ENCODE data around the gene SPINT2.

Gene SPINT2

DNA sequence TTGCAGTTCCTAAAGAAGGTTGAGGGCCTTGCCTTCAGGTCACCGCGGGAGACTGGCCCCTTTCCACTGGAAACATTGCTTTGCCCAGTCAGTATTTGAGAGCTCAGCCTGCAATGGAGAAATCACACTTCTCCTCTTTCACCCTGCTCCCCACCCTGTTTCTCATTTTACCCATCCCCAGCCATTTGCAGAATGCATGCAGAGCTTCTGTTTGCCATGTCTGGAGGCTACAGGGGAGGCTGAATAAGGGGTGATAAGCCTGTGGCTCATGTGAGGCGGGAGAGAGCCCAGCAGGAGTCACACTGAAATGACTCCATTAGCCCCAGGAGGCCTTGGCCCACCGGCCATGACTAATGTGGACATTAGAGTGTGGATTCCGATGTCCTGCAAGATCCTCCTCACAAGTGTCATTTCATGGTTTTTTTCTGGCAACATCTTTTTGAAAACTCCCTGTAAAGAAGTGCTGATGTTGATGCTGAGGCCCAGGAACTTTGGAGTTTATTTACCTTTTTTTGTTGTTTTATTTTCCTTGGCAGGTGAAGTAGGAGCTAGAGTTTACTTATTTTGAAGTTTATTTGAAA lies 6.3 kb downstream of the SPINT2 start:
- no peak for DNase-seq

DNA sequence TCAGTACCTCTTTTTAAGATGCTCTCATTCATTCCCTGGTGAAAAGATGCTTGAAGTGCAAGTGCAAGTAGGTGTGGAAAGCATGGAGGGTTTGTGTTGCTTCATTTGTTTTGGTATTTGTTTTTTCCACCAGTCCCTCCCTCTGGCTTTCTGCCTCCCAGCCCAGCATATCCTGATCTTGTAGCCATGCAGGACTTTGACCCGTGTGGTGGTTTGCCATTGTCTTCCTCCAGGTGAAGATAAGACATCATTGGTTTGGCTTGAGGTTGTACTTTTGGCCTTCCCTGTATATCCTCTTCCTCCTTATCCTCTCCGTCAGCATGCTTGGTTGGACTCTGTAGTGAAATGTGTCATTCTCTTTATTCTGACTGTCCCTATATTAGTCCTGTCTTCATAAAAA lies 9.1 kb downstream of the SPINT2 start:
- no peak for DNase-seq

DNA sequence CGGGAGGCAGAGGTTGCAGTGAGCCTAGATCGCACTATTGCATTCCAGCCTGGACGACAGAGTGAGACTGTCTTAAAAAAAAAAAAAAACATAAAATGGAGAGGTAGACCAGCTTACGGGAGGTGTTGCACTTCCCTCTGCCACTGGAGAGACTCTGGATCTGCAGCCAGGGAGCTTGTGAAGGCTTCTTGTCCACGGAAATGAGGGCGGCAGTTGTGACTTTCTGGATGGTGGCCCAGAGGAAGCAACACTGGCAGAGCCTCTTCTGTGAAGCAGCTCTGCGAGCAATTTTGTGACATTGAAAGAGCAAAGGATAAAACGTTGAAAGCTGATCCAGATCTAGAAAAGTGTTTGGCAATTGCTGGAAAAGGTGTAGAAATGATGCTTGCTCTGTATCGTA lies 10.4 kb downstream of the SPINT2 start:
- no peak for DNase-seq

DNA sequence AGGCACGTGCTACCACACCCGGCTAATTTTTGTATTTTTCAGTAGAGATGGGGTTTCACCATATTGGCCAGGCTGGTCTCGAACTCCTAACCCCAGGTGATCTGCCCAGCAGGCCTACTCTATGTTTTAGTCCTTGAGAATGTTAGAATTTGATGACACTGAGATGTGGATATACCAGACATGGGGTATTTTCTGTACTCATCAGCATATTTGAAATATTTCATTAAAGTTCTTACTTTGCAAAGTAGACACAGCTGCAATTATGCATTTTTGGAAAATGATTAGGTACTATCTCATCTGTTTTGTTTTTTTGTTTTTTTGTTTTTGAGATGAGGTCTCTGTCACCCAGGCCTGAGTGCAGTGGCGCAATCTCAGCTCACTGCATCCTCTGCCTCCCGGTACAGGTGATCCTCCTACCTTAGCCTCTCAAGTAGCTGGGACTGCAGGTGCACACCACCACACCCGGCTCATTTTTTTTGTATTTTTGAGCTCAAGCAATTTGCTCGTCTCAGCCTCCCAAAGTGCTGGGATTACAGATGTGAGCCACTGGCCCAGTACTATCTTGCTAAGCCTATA lies 12.7 kb downstream of the SPINT2 start:
- DNase-seq: no peak

DNA sequence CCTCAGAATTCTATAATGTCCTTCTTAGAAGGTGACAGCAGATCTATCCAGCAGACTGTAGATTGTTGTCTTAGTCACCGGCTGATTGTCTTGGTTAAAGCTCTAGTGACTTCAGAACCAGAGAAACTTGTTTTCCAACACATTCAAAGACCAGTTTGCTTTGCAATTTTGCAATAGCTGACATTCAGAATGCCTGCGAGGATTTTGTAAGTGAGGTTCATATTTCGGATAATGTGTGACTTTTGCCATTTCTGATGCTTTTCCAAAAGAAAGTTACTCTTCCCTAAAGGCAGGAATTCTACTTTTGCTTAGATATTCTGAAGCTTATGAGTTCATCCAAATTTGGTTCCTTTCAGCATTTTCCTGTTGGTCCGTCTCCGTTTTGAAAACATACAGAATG lies 13.2 kb downstream of the SPINT2 start:
- no peak for DNase-seq

DNA sequence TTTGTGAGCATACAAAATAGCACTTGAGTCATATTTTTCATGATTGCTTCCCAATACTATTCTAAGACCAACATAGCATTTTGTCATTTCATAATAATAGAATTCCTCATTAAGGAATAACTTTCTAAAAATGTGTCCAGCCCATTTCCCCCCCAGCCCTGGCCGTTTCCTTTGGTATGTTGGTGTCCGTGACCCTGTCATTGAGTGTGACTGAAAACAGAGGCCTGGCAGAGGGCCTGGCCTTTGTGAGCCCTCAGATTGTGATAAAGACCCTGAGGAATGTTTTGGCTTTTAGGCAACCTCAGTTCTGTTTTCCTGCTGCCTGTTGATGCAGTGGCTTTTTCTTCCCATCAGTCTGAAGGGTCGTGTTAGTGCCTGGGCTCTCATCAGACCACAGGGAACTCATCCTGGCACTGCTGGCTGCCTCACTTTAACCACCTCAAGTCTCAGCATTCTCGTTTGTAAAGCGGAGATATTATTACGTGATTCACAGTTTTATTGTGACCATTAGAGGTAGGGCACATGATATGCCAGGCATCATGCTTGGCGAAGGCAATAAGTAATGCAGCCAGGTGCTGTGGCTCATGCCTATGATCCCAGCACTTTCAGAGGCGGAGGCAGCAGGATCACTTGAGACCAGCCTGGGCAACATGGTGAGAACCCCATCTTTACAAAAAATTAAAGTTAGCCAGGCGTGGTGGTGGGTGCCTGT lies 13.8 kb downstream of the SPINT2 start:
- no peak for DNase-seq

DNA sequence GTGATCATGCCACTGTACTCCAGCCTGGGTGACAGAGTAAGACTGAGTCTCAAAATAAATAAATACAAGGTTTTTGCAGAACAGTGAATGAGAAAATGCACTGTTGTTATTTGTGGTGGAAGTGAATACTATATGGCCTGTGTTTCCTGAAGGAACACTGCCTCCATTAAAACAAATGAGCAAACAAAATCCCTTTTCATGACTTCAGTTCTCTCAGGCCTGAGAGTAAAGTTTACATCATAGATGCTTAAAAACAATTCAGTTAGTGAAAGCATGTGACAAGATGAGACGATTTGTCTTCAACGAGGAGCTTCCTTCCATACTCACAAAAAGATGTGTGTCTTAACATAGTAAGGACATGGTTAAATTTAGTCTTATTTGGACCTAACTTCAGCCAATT lies 14.4 kb downstream of the SPINT2 start:
- DNase-seq: no peak

DNA sequence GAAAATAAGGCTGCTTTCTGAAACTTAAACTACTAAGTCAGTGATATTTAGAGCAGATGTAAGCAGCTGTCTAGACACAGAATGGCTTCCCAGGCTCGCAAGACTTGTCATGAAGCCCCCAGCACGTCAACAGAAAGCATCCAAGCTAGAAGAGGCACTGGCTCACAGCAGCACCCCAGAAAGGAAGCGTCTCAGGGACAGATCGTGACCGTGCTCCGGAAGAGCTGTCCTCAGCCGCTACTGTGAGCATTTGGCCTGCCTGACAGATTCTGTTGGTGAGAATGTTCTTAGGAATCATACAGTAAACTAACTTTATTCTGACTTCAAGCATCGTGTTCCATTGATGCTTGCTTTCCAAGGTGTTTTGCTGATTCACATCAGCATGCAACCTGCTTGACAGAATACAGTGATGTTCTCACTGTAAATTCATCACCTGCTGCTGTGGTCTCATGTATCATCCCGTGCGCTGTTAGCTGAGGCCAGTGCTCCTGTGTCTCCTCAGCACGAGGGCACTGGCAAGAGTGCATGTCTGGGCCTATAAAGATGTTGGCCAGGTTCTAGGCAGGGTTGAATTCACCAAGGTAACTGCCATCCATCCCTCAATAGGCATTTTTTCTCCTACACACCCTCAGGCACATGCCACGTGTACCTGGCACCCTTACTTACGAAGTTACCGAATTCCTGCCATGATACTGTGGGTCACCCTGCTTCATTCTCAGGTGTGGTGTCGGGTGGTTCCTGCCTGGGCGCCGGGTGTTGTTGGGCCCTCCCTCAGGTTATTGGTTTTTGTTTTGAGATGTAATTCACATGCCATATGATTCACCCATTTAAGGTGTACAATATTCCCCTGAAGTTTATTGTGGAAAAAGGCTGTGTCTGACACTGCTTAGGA lies 15.9 kb downstream of the SPINT2 start:
- no peak for DNase-seq

DNA sequence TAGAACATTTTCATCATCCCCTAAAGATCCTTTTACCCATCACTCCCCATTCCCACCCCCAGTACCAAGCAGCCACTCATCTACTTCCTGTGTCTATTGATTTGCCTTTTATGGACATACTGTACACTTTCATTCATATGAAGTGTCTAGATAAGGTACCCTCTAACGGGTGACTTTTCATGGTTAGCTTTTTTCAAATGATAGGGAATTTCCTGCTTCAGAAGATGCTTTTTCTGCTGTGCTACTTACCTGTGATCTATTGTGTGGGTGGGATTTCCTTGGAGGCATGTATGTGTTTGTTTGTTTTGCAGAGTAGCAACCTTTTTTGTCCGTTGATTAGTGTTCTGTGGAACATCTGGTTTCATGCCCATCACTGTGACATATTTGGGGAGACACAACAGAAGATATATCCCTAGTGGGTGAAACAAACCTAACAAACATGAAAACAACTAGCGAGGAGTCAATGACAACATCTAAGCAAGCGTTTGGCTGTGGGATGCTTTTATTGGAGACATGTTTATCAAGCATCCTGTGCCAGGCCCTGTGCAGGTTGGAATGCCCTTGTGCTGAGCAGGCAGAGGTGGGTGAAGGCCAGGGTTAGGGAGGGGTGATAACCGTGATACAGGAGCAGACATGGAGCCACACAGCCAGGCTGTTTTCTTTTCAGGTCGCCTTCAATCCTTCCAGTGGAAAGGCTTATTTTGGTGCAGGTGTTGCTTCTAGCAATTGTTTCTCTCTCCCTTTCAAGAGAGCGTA lies 17.6 kb downstream of the SPINT2 start:
- DNase-seq: no peak

DNA sequence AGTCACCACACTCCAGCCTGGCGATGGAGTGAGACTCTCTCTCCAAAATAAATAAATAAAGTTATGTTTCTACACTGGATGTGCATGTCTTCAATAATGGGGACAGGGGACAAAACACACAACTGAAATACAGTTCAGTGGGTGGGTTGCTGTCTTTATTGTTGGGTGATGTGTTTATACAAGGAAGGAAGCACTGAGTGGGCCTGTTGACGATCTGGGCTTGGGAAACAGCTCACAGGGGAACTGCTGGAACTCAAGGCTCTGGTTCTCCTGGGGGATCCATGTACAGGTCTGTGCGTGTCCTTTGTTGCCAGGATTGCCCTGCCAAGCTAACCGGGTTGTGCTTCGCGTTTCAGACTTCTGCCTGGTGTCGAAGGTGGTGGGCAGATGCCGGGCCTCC lies 18.9 kb downstream of the SPINT2 start:
- no peak for DNase-seq

DNA sequence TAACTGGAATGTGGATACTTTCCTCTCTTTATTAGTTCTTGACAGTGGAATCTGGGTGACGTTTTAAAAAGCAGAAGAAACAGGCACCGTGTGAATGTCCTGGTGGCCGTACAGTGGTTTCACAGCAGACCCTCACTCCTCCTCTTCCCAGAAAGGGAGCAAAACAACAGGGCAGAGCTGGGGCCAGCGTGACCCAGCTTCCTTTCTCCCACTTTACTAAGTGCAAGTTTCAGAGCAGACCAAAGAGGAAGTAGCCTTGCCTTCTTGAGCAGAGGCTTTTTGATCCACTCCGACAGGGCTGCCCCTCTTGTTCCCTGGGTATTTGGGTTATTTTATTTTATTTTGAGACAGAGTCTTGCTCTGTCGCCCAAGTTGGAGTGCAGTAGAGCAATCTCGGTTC lies 20.0 kb downstream of the SPINT2 start:
- no peak for DNase-seq

DNA sequence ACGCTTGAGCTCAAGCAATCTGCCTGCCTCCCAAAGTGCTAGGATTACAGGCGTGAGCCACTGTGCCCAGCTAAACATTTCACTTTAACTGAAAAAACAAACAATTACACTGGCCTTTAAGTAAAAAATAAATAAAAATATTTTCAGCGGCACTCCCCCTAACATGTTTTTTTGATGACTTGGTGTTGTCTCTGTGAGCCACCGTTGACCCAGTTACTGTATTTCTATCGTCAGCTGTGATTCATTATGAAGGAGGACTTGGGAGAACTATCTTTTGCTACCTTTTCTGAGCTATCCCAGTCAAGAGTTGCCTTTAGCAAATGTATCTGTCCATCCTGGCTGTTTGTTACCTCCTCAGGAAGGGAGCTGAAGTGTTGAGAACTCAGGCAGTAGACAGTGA lies 21.2 kb downstream of the SPINT2 start:
- DNase-seq: no peak

DNA sequence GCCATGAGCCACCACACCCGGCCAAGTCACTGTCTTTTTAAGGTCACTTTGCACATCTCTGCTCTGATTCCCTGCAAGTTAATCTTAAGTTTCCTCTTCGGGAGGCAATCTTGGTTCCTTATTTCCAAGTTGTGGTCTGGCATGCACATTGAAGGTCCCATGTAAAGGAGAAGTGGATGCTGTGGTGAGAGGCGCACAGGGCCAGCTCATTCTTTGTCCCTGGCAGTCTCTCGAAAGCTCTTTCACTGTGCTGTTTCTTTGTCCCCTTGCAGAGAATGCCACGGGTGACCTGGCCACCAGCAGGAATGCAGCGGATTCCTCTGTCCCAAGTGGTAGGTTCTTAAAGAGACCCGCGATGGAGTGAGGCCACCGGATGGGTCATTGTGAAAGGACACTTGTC lies 23.2 kb downstream of the SPINT2 start:
- DNase-seq: peak; percentile 29

DNA sequence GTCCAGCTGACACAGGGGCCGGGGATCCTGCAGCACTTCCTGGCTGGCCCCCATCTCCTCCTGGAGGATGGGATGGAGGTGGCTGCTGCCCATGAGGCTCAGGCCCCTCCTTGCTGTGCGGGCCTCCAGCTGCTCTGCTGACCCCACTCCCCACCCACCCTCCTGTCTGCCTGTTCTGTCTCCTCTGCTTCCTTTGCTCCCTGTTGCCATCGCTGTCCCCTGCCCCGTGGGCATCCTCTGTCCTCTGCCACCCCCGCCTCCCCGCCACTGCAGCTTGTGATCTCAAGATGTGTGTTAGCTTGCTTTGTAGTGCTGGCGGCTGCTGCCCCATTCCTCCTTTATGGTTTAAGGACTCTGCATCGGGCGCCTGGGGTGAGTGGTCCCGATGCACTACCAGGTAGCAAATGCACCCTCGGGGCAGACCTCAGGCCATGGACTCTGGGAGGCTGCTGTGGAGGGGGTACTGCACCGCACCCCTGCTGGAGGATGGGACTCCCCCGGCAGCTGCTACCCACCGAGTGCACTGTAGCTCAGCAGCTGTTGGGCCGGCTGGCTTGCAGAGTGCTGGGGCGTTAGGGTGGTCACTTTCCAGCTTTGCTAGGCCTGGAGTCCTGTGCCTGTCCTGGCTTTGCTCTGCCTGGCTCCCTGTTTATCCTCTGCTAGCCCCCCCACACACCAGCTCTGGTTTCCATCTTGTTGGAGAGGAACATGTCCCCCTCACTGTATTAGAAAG lies 23.9 kb downstream of the SPINT2 start:
- DNase-seq: no peak

DNA sequence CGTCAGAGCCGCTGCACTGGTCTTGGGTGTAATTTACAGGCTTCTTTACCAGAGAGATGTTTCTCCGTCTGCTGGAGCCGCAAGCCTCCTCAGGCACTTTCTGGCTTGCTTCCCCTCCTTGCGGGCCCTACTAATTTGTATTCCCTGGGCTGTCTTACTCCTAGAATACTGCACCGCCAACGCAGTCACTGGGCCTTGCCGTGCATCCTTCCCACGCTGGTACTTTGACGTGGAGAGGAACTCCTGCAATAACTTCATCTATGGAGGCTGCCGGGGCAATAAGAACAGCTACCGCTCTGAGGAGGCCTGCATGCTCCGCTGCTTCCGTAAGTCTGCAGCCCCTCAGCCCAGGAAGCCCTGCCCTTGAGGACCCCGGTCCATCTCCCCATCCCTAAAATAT lies 25.6 kb downstream of the SPINT2 start:
- no peak for DNase-seq

DNA sequence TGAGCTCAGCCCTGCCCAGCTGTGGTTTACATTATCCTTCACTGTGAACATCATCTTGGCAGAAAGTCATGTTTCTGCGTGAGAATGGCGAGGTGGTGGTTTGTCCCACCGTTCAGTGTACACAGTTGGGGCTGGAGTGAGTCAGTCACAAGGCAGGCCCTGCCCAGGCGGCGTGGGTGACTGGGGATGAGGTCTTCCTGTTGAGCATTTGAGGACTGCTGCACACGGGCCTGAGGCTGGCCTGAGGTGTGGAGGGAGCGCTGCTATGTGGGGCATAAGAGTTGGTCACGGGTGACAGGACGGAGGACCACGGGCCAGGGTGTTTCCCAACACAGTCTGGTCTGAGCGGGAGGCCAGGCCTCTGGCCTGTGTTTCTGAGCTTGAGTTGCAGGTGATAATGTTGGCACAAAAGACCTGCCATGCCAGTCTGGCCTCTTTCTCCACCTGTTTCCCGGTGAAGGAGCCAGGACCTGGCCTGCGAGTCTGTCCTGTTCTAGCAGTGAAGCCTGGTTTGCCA lies 26.3 kb downstream of the SPINT2 start:
- DNase-seq: no peak

DNA sequence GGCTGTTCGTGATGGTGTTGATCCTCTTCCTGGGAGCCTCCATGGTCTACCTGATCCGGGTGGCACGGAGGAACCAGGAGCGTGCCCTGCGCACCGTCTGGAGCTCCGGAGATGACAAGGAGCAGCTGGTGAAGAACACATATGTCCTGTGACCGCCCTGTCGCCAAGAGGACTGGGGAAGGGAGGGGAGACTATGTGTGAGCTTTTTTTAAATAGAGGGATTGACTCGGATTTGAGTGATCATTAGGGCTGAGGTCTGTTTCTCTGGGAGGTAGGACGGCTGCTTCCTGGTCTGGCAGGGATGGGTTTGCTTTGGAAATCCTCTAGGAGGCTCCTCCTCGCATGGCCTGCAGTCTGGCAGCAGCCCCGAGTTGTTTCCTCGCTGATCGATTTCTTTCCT lies 27.5 kb downstream of the SPINT2 start:
- no peak for DNase-seq

DNA sequence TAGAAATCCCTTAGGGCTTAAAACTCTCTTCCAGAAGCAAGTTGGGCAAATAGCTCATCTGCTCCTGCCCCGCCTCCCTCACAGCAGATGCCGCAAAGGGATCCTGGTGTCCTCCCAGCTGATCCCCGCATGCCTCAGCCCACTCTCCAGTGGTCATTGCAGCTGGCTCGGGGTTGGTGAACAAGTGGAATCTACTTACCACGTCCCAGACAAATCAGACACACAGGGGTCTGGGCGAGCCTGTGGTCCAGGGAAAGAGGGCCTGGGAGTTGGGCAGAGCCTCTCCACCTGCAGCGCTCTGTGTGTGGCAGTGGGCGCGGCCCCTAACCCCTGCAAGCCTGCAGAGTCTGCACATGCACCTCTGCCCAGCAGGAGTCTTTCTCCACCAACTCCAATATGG lies 28.9 kb downstream of the SPINT2 start:
- no peak for DNase-seq

DNA sequence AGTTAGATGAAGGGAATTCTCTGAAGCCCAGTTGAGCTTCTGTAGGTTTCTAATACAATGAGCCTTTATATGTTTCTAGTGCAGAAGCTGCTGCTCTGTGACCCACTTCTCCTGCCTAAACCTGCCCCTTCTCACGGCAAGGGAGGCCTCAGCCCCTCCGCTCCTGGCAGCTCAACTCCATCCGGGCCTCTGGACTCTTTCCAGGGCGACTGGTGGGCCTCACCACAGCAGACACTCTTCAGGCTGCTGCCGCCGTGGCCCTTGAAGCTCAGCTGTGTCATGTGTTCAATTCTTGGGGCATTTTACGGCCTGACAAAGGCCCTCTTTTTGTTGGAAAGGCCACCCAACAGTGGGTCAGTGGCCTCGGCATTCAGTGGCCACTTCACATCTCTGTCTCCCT lies 29.7 kb downstream of the SPINT2 start:
- DNase-seq: no peak

DNA sequence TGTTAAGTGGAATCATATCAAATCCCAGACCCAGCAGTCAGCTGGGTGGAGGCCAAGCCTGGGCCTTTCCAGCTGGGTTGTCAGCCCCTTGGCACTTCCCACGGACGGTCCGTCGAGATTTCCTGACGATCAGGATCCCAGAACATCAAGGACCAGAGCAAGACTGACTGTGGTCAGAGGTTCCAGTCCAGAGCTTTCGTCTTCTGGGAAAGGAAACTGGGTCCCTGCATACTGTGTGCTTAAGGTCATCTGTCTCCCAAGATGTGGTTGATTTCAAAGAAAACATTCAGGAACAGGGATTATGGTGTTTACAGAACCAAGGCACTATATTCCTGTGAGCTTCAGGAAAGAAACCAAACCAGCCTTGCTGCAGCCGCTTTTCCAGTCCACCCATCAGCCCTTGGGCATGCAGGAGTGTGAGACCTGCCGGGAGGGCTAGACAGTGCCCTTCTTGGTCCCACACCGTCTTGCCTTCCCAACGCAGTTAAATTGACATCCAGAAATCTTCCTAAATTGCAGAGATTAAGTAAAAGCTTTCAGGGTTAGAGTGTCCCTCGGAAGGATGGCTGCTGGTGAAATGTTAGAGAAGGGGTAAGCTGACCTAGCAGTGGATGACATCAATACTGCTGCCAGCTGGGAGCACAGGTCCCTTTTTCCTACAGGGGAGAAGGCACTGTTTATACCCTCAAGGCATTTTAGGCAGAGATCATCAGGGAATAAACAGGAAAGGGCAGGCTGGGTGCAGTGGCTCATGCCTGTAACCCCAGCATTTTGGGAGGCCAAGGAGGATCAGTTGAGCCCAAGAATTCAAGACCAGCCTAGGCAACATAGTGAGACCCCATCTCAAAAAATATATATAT lies 34.7 kb downstream of the SPINT2 start:
- no peak for DNase-seq

Data from SIG-M5 (cell line).